ENCODE results near the gene SDK2. TPM values are rescaled to one million over a fixed set of nuclear protein-coding genes. Genes with fewer than 3 reads are reported as not detected.

Gene SDK2
- total RNA-seq, 2 experiments from 2014 or later, result 0.09 to 3.7 TPM

- CTCF ChIA-PET, result no interaction called here
- no peaks in the 10 kb centered on the region for H3K4me1 Mint-ChIP-seq
- no peaks in the 10 kb centered on the region for H3K27me3 Mint-ChIP-seq
- ATAC-seq (no peak), DNase-seq (no peak)
- H3K4me3 Mint-ChIP-seq, result no peak overlapping the region
- no peaks in the 10 kb centered on the region for H3K36me3 Mint-ChIP-seq
- no peak overlapping the region for H3K27ac Mint-ChIP-seq
- no peaks in the 10 kb centered on the region for H3K9me3 Mint-ChIP-seq (ENCODE audit: low read depth)
These were observed 245.2 kb downstream of the SDK2 start for GRCh38 chr17:73399056-73399455.

- no peak for ATAC-seq
- no peaks in the 10 kb centered on the region for H3K9me3 Mint-ChIP-seq (ENCODE audit: low read depth)
- H3K27ac Mint-ChIP-seq, result no peak overlapping the region
- no peaks in the 10 kb centered on the region for H3K36me3 Mint-ChIP-seq
- DNase-seq, result no peak
- CTCF ChIA-PET, result no interaction called here
- H3K4me3 Mint-ChIP-seq, result no peak overlapping the region
- H3K27me3 Mint-ChIP-seq, result no peaks in the 10 kb centered on the region
- no peaks in the 10 kb centered on the region for H3K4me1 Mint-ChIP-seq
These were observed 246.2 kb downstream of the SDK2 start for GRCh38 chr17:73397856-73398540.

GRCh38 chr17:73397278-73397826, 246.9 kb downstream of the SDK2 start:
- H3K27me3 Mint-ChIP-seq, result no peaks in the 10 kb centered on the region
- CTCF ChIA-PET, result no interaction called here
- no peak overlapping the region for H3K27ac Mint-ChIP-seq
- no peak for DNase-seq
- ATAC-seq, result no peak
- no peaks in the 10 kb centered on the region for H3K9me3 Mint-ChIP-seq (ENCODE audit: low read depth)
- no peak overlapping the region for H3K4me3 Mint-ChIP-seq
- H3K4me1 Mint-ChIP-seq, result no peaks in the 10 kb centered on the region
- no peaks in the 10 kb centered on the region for H3K36me3 Mint-ChIP-seq

- ATAC-seq, result no peak
- Mint-ChIP-seq H3K27ac (no peak overlapping the region), H3K4me3 (no peak overlapping the region), H3K36me3 (no peaks in the 10 kb centered on the region), H3K9me3 (ENCODE audit: low read depth) (no peaks in the 10 kb centered on the region), H3K27me3 (no peaks in the 10 kb centered on the region), H3K4me1 (no peaks in the 10 kb centered on the region)
- CTCF ChIA-PET, result interaction anchor here (1.0 kb wide), 1 partner anchor 27 kb away, joined by 3 read pairs; no protein-coding TSS in a partner anchor
- no peak for DNase-seq
These were observed 247.6 kb downstream of the SDK2 start for GRCh38 chr17:73396431-73397277.

- no peak for ATAC-seq
- Mint-ChIP-seq H3K4me3 (no peak overlapping the region), H3K36me3 (no peaks in the 10 kb centered on the region), H3K4me1 (no peaks in the 10 kb centered on the region), H3K27me3 (no peaks in the 10 kb centered on the region), H3K27ac (no peak overlapping the region), H3K9me3 (ENCODE audit: low read depth) (no peaks in the 10 kb centered on the region)
- no peak for DNase-seq
- CTCF ChIA-PET, result no interaction called here
These were observed 249.5 kb downstream of the SDK2 start for GRCh38 chr17:73394512-73395450.

GRCh38 chr17:73393962-73394361, 250.3 kb downstream of the SDK2 start:
- DNase-seq (no peak), ATAC-seq (no peak)
- Mint-ChIP-seq H3K36me3 (no peaks in the 10 kb centered on the region), H3K27ac (no peak overlapping the region), H3K9me3 (ENCODE audit: low read depth) (no peaks in the 10 kb centered on the region), H3K27me3 (no peaks in the 10 kb centered on the region), H3K4me1 (no peaks in the 10 kb centered on the region), H3K4me3 (no peak overlapping the region)
- CTCF ChIA-PET, result no interaction called here

GRCh38 chr17:73393381-73393780, 250.9 kb downstream of the SDK2 start:
- Mint-ChIP-seq H3K9me3 (ENCODE audit: low read depth) (no peaks in the 10 kb centered on the region), H3K4me1 (no peaks in the 10 kb centered on the region), H3K27me3 (no peaks in the 10 kb centered on the region), H3K27ac (no peak overlapping the region), H3K4me3 (no peak overlapping the region), H3K36me3 (no peaks in the 10 kb centered on the region)
- no peak for DNase-seq
- CTCF ChIA-PET, result no interaction called here
- no peak for ATAC-seq

- Mint-ChIP-seq H3K27ac (no peak overlapping the region), H3K4me3 (no peak overlapping the region), H3K27me3 (no peaks in the 10 kb centered on the region), H3K9me3 (ENCODE audit: low read depth) (no peaks in the 10 kb centered on the region), H3K36me3 (no peaks in the 10 kb centered on the region), H3K4me1 (no peaks in the 10 kb centered on the region)
- no peak for ATAC-seq
- CTCF ChIA-PET, result no interaction called here
- no peak for DNase-seq
These were observed 252.6 kb downstream of the SDK2 start for GRCh38 chr17:73391331-73392265.

GRCh38 chr17:73390851-73391250, 253.4 kb downstream of the SDK2 start:
- H3K36me3 Mint-ChIP-seq, result no peaks in the 10 kb centered on the region
- DNase-seq (no peak), ATAC-seq (no peak)
- CTCF ChIA-PET, result no interaction called here
- no peaks in the 10 kb centered on the region for H3K4me1 Mint-ChIP-seq
- no peaks in the 10 kb centered on the region for H3K27me3 Mint-ChIP-seq
- H3K9me3 Mint-ChIP-seq (ENCODE audit: low read depth), result no peaks in the 10 kb centered on the region
- no peak overlapping the region for H3K27ac Mint-ChIP-seq
- no peak overlapping the region for H3K4me3 Mint-ChIP-seq

GRCh38 chr17:73390221-73390620, 254.0 kb downstream of the SDK2 start:
- ATAC-seq (no peak), DNase-seq (no peak)
- no peaks in the 10 kb centered on the region for H3K9me3 Mint-ChIP-seq (ENCODE audit: low read depth)
- H3K27me3 Mint-ChIP-seq, result no peaks in the 10 kb centered on the region
- no peak overlapping the region for H3K27ac Mint-ChIP-seq
- H3K4me3 Mint-ChIP-seq, result no peak overlapping the region
- no peaks in the 10 kb centered on the region for H3K36me3 Mint-ChIP-seq
- CTCF ChIA-PET, result no interaction called here
- no peaks in the 10 kb centered on the region for H3K4me1 Mint-ChIP-seq

GRCh38 chr17:73389411-73389810, 254.8 kb downstream of the SDK2 start:
- no peaks in the 10 kb centered on the region for H3K4me1 Mint-ChIP-seq
- no peaks in the 10 kb centered on the region for H3K9me3 Mint-ChIP-seq (ENCODE audit: low read depth)
- H3K27ac Mint-ChIP-seq, result no peak overlapping the region
- no peak overlapping the region for H3K4me3 Mint-ChIP-seq
- no peaks in the 10 kb centered on the region for H3K27me3 Mint-ChIP-seq
- H3K36me3 Mint-ChIP-seq, result no peaks in the 10 kb centered on the region
- DNase-seq, result no peak
- CTCF ChIA-PET, result no interaction called here
- no peak for ATAC-seq

- no peaks in the 10 kb centered on the region for H3K27me3 Mint-ChIP-seq
- no peaks in the 10 kb centered on the region for H3K9me3 Mint-ChIP-seq (ENCODE audit: low read depth)
- H3K4me1 Mint-ChIP-seq, result no peaks in the 10 kb centered on the region
- H3K36me3 Mint-ChIP-seq, result no peaks in the 10 kb centered on the region
- CTCF ChIA-PET, result no interaction called here
- ATAC-seq, result no peak
- no peak for DNase-seq
- H3K4me3 Mint-ChIP-seq, result no peak overlapping the region
- H3K27ac Mint-ChIP-seq, result no peak overlapping the region
These were observed 255.7 kb downstream of the SDK2 start for GRCh38 chr17:73388578-73388905.

Measured in activated CD8-positive, alpha-beta memory T cell treated with anti-CD3 and anti-CD28 coated beads, Interleukin-2, amount 10 ng/mL, durations not matched to agents 7 days and 5 days (primary cell).